GM19099 (cell line): ENCODE measurements around the gene PHLPP2.

Experiments
- POLR2A ChIP-seq: IDR thresholded peaks from 3 replicates; pipeline ENCODE4 v1.6.1; 2011; ENCODE audit warnings: low read depth; ENCODE audit not compliant: insufficient read length; ENCODE audit errors: extremely low read depth

Gene PHLPP2

DNA sequence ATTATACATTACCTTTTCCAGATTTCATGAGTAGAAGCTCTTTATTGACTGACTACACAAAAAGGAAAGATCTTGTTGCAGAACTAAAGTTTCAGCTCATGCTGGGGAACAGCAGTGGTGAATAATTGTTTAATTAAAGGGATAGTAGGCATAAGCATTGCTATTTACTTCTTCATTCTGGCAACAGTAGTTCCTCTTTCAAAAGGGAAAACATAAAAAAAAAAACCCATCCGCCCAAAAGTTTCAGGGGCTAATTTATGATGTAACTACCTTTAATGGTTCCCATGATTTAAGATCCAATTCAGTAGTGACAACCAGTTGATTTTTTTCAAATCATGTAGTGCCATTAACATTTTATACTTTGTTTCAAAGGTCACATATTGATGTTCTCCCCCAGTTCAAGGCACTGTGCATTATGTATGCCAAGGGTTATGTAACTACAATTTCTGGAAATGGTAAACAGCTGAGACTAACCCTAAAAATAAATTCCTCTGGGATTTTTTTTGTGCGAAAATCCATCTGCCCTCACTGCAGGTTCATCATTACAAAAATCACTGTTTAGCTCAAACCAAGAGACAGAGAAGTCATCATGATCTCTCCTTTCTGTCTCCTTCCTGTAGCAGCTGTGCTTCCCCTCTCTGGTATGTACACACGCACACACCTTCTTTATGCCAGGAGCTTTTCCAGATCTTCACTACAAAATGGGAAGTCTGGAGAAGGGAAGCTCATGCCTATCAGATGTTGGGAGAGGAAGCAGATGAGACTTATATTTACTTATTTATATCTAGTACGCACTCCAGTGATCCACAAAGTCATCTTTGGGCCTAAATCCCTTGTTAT, 2.2 kb upstream of the PHLPP2 start:
- TF ChIP-seq POLR2A: no peak

DNA sequence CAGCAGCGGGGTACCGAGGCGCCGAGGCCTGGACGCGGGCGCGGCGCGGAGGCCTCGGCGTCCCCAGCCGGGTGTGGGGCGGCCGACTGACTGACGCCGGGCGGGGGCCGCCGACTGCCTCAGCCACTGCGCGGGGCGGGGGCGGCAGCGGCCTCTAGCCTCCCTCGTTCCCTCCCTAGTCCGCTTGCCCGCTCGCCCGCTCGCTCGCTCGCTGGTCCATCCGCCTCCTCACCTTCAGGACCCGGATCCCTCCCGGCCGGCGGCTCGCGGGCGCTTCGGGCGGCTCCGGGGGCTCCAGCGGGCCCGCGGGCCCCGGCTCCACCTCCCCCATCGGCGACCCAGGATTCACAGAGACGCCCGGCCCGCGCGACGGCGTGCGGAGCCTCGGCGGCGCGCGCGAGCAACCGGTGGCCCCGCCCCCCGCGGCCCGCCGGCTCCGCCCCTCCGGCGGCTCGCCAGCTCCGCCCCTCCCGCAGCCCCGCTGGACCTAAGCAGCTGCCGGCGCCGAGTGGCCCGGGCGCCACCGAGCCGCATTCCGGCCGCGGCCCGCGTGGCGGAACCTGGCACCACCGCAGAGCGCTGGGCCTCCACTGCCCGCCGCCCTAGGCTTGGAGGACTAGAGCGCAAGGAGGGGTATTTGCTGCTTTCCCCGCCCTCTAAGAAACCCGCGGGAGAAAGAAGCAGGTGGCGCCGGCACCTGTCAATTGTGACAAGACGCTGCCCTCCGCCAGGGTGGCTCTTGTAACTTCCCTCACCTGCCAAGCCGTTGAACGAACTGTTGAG, 773 bp downstream of the PHLPP2 start:
- peak; percentile 52 for TF ChIP-seq POLR2A

DNA sequence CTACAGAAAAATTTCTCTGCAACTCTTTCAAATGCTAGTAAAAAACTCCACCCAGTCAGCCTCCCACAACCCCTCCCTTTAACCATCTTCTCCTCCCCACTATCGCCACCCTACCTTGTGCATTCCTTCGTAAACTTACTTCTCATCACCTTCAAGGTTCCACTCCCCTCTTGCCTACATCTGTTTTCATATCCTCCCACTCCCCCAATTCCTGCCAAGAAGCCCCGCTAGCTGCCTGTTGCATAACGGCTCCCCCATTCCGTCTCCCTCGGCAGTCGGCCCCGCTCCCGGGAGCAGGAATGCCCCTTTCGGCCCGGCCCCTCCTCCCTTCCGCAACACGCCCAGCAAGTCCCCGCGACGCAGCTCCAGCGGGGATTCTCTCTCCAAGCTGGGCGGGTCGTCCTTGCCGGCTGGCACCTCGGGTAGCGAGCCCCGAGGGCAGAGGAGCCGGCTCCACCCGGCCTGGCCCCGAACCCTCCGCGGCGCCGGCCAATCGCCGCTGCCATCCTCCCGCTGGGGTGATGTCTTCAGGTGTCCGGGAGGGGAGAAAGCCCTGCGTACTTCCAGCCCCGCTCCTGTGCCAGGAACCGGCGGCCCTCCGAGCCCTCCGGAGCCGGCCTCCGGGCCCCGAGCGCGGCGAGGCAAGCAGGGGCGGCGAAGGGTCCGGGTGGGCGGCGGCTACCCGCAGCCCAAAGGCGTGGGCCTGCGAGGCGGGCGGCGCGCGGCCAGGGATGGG, 1.5 kb downstream of the PHLPP2 start:
- TF ChIP-seq POLR2A: no peak

DNA sequence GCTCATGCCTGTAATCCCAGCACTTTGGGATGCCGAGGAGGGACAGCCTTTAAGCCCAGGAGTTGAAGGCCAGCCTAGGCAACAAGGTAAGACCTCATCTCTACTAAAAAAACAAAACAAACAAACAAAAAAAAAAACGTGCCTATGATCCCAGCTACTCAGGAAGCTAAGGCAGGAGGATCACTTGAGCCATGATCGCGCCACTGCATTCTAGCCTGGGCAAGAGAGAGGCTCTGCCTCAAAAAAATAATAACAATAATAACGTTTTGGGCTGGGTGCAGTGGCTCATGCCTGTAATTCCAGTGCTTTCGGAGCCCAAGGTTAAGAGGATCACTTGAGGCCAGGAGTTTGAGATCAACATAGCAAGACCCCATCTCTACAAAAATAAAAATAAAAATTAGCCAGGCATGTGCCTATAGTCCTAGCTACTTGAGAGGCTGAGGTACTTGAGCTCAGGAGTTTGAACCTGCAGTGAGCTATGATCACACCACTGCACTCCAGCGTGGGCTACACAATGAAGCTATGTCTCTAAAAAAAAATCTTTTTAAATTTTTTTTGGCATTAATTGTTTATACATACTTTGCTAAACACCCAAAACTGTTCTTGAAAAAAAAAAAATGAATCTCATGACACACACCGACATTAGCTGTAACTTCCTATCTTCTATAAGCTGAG, 3.3 kb downstream of the PHLPP2 start:
- TF ChIP-seq POLR2A: no peak

DNA sequence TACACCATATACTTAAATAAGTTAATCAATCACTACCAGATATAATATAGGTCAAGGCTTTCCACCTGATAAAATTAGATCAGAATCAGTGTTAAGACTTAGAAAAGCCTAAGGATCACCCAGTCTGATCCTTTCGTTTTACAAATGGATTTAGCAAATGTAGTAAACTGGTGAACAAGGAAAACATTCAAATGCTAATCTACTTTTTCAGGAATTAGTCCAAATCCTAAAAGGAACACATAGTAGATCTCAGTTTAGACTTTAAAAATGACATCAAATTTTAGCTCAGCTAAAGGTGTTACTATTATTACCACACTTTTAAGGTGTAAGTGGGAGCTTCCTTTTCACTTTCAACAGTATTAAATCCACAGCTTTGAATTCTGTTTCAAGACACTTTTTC, 12.0 kb downstream of the PHLPP2 start:
- no peak for TF ChIP-seq POLR2A

DNA sequence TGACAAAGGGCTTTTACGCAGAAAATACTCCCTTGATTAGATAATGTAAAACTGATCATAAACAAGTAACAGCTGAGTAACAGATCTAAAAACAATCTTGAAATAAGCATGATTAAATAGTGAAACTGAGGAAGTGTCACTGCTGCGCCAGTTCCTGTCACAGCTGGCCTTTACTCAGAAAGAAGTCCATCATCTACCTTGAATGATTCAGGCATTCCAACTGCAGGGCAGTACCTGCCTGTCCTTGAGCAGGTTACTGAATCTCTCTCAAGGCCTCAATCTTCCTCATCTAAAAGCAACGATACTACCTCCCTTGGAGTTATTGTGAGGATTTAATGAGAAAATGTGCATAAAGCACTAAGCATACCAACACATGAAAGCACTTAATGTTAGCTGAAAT, 12.7 kb downstream of the PHLPP2 start:
- TF ChIP-seq POLR2A: no peak

DNA sequence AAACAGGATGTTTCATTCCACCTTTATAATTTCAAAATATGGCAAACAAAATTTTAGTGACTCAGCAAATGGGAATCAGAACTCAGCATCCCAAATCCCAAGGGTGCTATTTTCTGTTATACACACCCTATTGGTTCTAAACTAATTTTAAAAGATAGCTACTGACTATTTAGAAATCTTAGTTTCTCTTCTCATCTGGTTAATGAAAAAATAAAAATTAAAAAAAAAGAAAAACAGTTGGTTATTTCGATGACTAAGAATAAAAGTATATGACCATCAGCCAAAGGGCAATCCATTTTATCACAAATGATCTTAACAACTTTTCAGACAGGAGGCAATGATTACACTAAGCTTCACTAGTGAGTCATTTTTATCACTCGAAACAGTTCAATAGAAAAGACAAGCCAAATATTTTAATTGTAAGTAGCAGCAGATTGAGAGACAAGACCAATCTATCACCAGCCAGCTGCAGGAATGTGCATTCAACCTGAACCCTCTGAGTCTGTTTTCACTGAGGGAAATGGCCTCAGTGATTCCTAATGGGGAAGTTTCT, 15.2 kb downstream of the PHLPP2 start:
- TF ChIP-seq POLR2A: no peak

DNA sequence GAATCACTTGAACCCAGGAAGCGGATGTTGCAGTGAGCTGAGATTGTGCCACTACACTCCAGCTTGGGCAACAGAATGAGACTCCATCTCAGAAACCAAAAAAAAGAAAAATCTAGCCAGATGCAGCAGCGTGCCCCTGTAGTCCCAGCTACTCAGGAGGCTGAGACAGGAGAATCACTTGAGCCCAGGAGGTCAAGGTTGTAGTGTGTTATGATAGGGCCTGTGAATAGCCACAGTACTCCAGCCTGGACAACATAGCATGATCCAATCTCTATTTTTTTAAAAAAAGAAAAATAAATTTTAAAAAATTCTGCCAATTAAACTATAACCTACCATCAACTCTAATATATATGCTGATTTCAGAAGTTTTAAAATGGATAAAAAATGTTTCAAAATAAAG, 15.8 kb downstream of the PHLPP2 start:
- no peak for TF ChIP-seq POLR2A

DNA sequence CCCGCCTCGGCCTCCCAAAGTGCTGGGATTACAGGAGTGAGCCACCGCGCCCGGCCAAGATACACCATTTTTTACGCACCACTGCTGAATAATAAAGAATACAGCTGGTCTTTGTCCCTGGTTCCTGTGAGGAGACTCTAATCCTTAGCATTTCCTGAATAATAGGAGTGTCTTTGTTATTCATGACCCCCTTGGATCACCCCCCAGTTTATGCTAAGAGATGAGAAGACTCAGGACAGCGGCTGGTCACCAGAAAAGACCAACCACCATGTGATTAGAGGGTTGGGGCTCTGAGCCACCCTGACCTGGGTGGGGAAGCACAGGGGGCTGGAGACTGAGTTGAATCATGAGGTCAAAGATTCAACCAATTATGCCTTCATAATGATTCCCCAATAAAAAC, 17.3 kb downstream of the PHLPP2 start:
- TF ChIP-seq POLR2A: no peak

DNA sequence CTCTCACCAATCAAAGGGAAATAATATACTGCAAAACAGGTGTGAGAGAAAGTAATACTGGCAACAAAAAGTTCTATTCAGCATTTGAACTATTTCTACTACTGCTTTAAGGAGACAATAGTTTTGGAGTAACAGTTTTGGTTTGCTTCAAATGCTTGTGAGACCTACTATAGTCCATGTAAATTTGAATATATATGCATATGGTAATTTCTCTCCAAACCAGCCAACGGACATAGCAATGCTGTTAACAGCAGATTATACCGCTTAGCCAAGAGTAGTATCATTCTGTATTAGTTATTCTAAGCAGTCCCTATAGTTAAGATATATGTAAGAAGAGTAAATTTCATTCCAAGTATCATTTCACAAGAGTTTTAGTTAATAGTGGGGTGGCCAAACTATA, 18.5 kb downstream of the PHLPP2 start:
- no peak for TF ChIP-seq POLR2A

DNA sequence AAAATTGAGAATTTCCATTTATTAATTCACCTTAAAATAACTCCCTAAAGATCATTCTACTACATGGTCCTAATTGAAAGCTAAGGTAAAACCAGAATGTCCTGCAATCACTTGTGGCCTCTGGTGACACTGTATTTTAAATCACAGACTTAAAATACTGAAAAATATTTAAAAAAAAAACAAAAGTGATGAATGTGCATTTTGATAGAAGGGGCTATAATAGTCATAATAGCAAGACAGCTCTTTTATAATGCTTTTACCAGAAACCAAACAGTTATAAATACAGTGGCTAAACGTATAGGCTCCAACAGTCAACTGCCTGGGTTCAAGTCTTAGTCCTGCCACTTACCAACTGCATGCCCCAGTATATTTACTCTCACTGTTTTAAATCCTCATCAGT, 21.2 kb downstream of the PHLPP2 start:
- no peak for TF ChIP-seq POLR2A

DNA sequence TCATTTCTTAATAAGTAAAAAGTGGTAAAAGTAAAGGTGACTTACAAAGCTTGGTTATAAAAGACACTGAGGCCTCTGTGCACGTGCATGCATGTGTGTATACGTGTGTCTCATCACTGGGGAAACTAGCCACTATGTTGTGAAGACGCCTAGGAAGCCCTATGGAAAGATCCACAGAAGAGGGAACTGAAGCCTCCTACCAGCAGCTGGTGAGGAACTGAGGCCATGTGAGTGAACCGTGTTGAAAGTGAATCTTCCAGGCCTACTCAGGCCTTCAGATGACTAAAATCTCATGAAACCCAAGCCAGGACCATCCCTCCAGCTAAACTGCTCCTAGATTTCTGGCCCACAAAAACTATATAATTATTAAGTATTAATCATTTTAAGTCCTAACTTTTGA, 23.7 kb downstream of the PHLPP2 start:
- TF ChIP-seq POLR2A: no peak

DNA sequence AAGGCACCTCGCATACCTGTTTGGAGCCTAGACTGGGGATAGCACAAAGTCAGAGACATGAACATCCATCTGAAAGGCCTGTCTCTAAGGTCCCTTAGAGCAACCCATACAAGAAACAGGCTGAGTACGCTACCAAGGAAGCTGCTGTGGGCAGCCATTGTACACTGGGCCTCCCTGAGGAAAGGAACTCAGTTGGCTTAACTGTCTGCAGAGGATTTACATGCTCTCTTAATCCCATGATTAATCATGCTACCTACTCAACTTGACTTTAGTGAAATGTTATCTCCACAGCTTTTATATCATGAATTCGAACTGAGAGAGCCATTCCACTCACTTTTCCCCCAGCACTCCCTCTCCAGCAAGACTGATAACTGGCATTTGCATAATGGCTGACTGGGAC, 26.0 kb downstream of the PHLPP2 start:
- no peak for TF ChIP-seq POLR2A

DNA sequence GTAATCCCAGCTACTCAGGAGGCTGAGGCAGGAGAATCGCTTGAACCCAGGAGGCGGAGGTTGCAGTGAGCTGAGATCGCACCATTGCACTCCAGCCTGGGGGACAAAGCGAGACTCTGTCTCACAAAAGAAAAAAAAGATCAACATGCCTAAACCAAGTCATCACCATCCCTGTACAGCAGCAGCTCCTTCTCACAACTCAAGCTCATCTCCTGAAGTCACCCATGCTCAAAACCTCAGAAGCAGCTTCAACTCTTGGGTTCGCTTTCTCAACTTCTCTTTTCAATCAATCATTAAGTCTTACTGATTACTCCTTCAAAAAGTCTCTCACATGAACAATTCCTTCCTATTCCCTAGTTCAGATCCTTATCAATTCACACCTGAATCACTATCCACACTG, 31.3 kb downstream of the PHLPP2 start:
- no peak for TF ChIP-seq POLR2A

DNA sequence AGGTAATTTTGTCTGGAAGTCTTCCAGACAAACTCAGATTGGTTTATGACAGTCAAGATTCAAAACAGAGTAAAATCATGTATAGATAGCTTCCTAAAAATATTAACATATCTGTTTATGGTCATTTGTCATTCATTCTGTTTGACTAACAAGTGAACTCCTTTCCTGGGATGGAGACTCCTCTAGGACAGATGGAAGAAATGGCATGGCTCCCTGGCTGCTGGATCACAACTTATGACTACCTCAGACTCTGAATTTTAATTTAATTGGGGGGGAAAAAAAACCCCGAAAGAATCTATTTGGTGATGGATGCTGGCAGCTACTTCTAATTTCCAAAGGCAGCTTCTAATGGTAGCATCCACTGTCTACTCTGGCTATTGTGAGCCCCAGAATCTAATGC, 34.6 kb downstream of the PHLPP2 start:
- TF ChIP-seq POLR2A: no peak

DNA sequence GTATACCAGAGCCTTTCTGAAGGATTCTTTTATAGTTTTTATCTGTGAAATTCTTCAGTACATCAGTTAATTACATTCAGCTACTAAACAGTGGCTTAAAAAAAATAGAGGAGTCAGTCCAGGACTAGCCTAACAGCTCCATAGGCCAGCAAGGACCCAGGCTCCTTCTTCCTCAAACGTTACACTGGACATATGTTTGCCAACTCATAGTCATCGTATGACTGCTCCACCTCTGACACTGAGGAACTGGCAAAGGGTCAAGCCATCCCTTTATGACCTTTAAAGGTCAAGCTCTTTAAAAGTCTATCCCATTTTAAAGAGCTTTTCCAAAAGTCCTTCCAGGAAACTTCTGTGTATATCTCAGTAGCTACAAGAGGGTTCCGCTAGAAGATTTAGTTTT, 36.6 kb downstream of the PHLPP2 start:
- TF ChIP-seq POLR2A: no peak

DNA sequence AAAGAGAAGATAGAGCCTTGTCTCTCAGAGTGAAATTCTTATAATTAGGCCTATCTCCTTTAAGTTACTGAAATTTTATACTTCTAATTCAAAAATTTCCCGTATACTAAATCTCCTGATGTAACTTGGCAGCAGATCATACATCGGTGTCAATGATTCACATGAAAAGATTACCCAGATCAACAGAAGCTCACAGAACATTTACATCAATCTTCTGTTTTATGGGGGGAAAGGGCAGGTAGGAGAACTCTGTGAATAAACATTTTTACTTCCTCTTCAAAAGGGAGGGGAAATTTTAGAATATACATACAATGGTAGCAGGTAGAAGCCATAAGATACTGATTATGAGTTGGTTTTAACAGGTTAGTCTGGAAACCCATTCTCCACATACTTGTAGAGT, 43.1 kb downstream of the PHLPP2 start:
- no peak for TF ChIP-seq POLR2A
